Mesothelial cell of epicardium (in vitro differentiated cells): Measurements from ENCODE around the gene PANK1. TPM values are rescaled to one million over a fixed set of nuclear protein-coding genes. Genes with fewer than 3 reads are reported as not detected.

Source experiments
- DNase-seq, 2 experiments: peaks; one replicate each; pipeline ENCODE4 v3.0.0; 2021; ENCODE audit warnings: low spot score in 2 of 2; ENCODE audit not compliant: unreplicated experiment in 2 of 2
- H3K27ac Mint-ChIP-seq: 2 replicates; pipeline ENCODE4 v1.8.0; 2021; ENCODE audit warnings: mixed read lengths
- H3K27me3 Mint-ChIP-seq: 2 replicates; pipeline ENCODE4 v1.8.0; 2021; ENCODE audit warnings: low read depth, mixed read lengths
- H3K36me3 Mint-ChIP-seq: 2 replicates; pipeline ENCODE4 v1.8.0; 2021; ENCODE audit warnings: mixed read lengths
- H3K4me1 Mint-ChIP-seq: 2 replicates; pipeline ENCODE4 v1.8.0; 2021; ENCODE audit warnings: mixed read lengths
- H3K4me3 Mint-ChIP-seq: 2 replicates; pipeline ENCODE4 v1.8.0; 2021; ENCODE audit warnings: mild to moderate bottlenecking, moderate library complexity, mixed read lengths
- H3K9me3 Mint-ChIP-seq: 2 replicates; pipeline ENCODE4 v1.8.0; 2021; ENCODE audit warnings: mixed read lengths
- total RNA-seq: library from RNA; stranded (reverse); gene quantifications from 3 replicates; pipeline ENCODE4 v1.2.1, GENCODE V29; 2021
- TF ChIP-seq, protein P1 (sequence below): fragments of 200-600 bp; sonication (generic); IDR thresholded peaks from one replicate; pipeline ENCODE4 v1.5.0; 2021; ENCODE audit warnings: antibody characterized with exemption; ENCODE audit not compliant: unreplicated experiment

Gene PANK1
- total RNA-seq, 1 donor from 2014 or later = 27.2 TPM

DNA sequence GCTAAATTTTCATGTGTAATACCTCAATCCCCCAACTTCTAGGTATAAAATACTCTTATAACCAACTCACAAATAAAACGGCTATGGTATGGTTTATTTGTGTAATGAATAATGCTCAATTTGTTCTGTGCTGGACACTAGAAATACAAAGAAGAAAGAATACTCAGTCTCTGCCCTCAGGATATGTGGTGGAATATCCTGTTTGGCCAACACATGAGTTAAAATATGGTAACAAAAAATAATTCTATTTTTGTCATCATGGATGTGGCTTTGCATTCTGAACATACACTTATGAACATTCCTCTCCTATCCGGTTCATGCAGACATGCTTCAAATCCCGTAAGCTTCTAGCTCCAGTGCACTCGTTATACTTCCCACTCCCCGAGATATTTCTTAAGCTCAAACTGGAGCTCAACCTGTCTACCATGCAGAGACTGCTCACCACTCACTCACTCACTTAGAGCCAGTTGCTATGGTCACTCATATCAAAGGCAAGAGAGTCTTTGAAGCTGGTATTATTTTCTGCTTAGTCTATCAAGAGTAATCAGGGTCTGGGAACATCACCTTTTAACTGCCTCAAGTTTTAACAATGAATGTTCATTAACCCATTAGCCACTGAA, 55.8 kb downstream of the PANK1 start:
- H3K4me3 Mint-ChIP-seq = no peak overlapping the region
- TF ChIP-seq, protein P1, sequence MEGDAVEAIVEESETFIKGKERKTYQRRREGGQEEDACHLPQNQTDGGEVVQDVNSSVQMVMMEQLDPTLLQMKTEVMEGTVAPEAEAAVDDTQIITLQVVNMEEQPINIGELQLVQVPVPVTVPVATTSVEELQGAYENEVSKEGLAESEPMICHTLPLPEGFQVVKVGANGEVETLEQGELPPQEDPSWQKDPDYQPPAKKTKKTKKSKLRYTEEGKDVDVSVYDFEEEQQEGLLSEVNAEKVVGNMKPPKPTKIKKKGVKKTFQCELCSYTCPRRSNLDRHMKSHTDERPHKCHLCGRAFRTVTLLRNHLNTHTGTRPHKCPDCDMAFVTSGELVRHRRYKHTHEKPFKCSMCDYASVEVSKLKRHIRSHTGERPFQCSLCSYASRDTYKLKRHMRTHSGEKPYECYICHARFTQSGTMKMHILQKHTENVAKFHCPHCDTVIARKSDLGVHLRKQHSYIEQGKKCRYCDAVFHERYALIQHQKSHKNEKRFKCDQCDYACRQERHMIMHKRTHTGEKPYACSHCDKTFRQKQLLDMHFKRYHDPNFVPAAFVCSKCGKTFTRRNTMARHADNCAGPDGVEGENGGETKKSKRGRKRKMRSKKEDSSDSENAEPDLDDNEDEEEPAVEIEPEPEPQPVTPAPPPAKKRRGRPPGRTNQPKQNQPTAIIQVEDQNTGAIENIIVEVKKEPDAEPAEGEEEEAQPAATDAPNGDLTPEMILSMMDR = no peak
- DNase-seq = no peak
- no peaks in the 10 kb centered on the region for H3K27me3 Mint-ChIP-seq
- no peaks in the 10 kb centered on the region for H3K9me3 Mint-ChIP-seq
- peaks cover 31% of the 10 kb centered on the region for H3K36me3 Mint-ChIP-seq
- H3K4me1 Mint-ChIP-seq = peaks cover 28% of the 10 kb centered on the region
- H3K27ac Mint-ChIP-seq = peak overlapping the region; percentile 70

DNA sequence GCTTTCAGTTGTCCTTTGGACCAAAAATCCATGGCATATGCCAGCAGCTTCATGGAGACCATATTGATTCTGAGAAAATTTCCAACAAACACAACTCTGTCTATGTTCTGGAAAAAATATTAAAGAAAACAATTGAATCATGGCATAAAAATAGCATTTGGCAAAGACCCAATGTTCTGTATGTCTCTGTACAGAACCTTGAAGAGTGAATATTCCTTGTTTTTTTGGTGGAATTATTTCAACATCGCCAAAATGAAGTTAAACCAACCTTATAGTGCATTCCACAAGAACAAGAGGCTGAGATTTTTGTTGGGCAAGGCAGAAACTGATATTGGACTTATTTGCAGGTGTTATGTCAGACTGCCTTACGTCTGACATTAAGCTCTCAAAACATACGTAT, 56.4 kb downstream of the PANK1 start:
- Mint-ChIP-seq H3K27ac (no peak overlapping the region), H3K36me3 (peaks cover 30% of the 10 kb centered on the region), H3K4me3 (no peak overlapping the region), H3K27me3 (no peaks in the 10 kb centered on the region), H3K4me1 (peaks cover 33% of the 10 kb centered on the region), H3K9me3 (no peaks in the 10 kb centered on the region)
- DNase-seq = no peak
- TF ChIP-seq, protein P1 = no peak

DNA sequence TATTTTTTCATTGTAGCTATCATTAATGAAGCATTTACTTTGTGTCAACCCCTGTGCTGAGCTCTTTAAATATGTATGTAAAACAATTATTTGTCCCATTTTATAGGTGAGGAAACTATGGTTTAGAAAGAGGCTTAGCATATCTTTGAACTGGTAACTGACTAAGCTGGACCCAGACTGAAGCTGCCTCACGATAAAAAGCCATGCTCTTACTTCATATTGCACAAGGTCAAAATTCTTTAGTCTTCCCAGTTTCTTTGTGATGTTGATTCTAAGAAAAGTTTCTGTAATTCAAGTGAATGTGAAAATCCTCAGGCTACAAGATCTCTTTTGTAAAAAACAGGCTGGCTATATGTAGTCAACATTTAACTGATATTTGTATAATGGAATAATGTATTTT, 63.0 kb downstream of the PANK1 start:
- Mint-ChIP-seq H3K4me3 (no peak overlapping the region), H3K9me3 (peaks cover 7% of the 10 kb centered on the region), H3K27me3 (no peaks in the 10 kb centered on the region), H3K4me1 (peaks cover 11% of the 10 kb centered on the region), H3K36me3 (peaks cover 16% of the 10 kb centered on the region), H3K27ac (no peak overlapping the region)
- TF ChIP-seq, protein P1 = no peak
- no peak for DNase-seq

DNA sequence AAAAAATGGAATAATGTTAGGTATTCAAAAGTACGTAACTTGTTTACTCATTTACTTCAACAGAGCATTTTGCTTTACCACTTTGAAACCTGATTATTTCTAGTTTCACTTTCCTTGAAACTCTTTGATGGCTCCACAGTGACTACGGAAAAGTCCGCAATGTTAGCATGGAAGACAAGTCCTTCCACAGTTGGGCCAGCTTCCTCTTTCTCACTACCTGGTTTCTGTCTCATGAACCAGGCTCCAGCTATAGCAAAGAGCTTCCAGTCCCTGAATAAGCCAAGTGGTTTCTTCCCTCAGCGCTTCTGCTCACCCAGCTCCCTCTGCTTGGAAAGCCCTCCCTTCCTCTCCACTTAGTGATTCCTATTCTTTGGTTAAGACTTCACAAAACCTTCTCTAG, 64.8 kb downstream of the PANK1 start:
- no peaks in the 10 kb centered on the region for H3K27me3 Mint-ChIP-seq
- H3K9me3 Mint-ChIP-seq = peaks cover 18% of the 10 kb centered on the region
- no peak for DNase-seq
- TF ChIP-seq, protein P1 = no peak
- H3K27ac Mint-ChIP-seq = no peak overlapping the region
- H3K4me1 Mint-ChIP-seq = peaks cover 12% of the 10 kb centered on the region
- no peak overlapping the region for H3K4me3 Mint-ChIP-seq
- H3K36me3 Mint-ChIP-seq = peaks cover 22% of the 10 kb centered on the region

DNA sequence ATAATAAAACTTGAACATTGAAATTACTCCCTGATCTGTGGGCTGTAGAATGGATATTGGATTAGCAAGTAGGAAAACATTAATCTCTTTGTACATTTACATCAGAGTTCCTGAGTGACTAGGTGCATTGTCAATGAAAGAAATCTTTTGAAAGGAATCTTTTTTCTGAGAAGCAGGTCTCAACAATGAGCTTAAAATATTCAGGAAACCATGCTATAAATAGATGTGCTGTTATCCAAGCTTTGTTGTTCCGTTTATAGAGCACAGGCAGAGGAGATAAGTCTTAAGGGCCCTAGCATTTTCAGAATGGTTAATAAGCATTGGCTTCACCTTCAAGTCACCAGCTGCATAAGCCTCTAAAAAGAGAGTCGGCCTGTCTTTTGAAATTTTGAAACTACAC, 68.3 kb downstream of the PANK1 start:
- H3K4me3 Mint-ChIP-seq = no peak overlapping the region
- no peak overlapping the region for H3K27ac Mint-ChIP-seq
- H3K4me1 Mint-ChIP-seq = peaks cover 8% of the 10 kb centered on the region
- H3K36me3 Mint-ChIP-seq = peaks cover 12% of the 10 kb centered on the region
- TF ChIP-seq, protein P1 = no peak
- no peaks in the 10 kb centered on the region for H3K27me3 Mint-ChIP-seq
- no peak for DNase-seq
- H3K9me3 Mint-ChIP-seq = peaks cover 18% of the 10 kb centered on the region

DNA sequence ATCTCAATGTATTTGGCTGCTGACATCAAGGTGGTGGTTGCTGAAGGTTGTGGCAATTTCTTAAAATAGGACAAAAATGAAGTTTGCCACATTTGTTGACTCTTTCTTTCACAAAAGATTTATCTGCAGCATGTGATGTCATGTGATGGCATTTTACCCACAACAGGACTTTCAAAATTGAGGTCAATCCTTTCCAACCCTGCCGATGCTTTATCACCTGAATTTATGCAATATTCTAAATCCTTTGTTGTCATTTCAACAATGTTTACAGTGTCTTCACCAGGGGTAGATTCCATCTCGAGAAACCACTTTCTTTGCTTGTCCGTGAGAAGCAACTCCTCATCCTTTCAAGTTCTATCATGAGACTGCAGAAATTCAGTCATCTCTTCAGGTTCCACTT, 69.0 kb downstream of the PANK1 start:
- Mint-ChIP-seq H3K9me3 (peaks cover 18% of the 10 kb centered on the region), H3K27ac (no peak overlapping the region), H3K27me3 (no peaks in the 10 kb centered on the region), H3K36me3 (peaks cover 12% of the 10 kb centered on the region), H3K4me3 (no peak overlapping the region), H3K4me1 (peaks cover 8% of the 10 kb centered on the region)
- no peak for DNase-seq
- TF ChIP-seq, protein P1 = no peak
